HUDEP-2 (cell line): Measurements from ENCODE around the gene DNAJB6.
"Not testable (repeated sequence)": the region's sequence is repeated elsewhere in the genome, so short reads cannot be mapped to it uniquely, and the experiment has no call there.

ENCODE experiments used
- DNase-seq, 76 experiments: peaks; one replicate each; lab custom pipeline; 2025; ENCODE audit not compliant: unreplicated experiment in 76 of 76; lab: John Stamatoyannopoulos, UW

The DNAJB6 gene

GRCh38 chr7:157438121-157439025, 101.6 kb downstream of the DNAJB6 start:
- no peak for DNase-seq

- no peak for DNase-seq
Observed at GRCh38 chr7:157439149-157439548, 102.3 kb downstream of the DNAJB6 start.

GRCh38 chr7:157439761-157440160, 103.0 kb downstream of the DNAJB6 start:
- DNase-seq = no peak

GRCh38 chr7:157440346-157441022, 103.7 kb downstream of the DNAJB6 start:
- DNase-seq = no peak

GRCh38 chr7:157441023-157441399, 104.2 kb downstream of the DNAJB6 start:
- no peak for DNase-seq

- no peak for DNase-seq
Observed at GRCh38 chr7:157442456-157442855, 105.7 kb downstream of the DNAJB6 start.

- DNase-seq = no peak
Observed at GRCh38 chr7:157442993-157443831, 106.4 kb downstream of the DNAJB6 start.

- DNase-seq = no peak
Observed at GRCh38 chr7:157444011-157444842, 107.4 kb downstream of the DNAJB6 start.

GRCh38 chr7:157444843-157445135, 108.0 kb downstream of the DNAJB6 start:
- DNase-seq = no peak

- DNase-seq = no peak
Observed at GRCh38 chr7:157445246-157445955, 108.6 kb downstream of the DNAJB6 start.

GRCh38 chr7:157445956-157446295, 109.1 kb downstream of the DNAJB6 start:
- DNase-seq = no peak

- DNase-seq = no peak
Observed at GRCh38 chr7:157446322-157446721, 109.5 kb downstream of the DNAJB6 start.

GRCh38 chr7:157454003-157454402, 117.2 kb downstream of the DNAJB6 start:
- DNase-seq = not testable (repeated sequence)

GRCh38 chr7:157457355-157458253, 120.8 kb downstream of the DNAJB6 start:
- DNase-seq = no peak

- no peak for DNase-seq
Observed at GRCh38 chr7:157458254-157458633, 121.4 kb downstream of the DNAJB6 start.

GRCh38 chr7:157459966-157460365, 123.2 kb downstream of the DNAJB6 start:
- no peak for DNase-seq

- DNase-seq = no peak
Observed at GRCh38 chr7:157460721-157461120, 123.9 kb downstream of the DNAJB6 start.

- no peak for DNase-seq
Observed at GRCh38 chr7:157461573-157462418, 125.0 kb downstream of the DNAJB6 start.
